Fibroblast of lung (primary cell): ENCODE data around the gene TRAF4. TPM values are rescaled to one million over a fixed set of nuclear protein-coding genes. Genes with fewer than 3 reads are reported as not detected.

Source experiments
- DNase-seq, 2 donors: peaks; one replicate each; pipeline versions ENCODE4 v3.0.0 to v3.0.0-alpha.2; 2010; ENCODE audit warnings: low read depth in 2 of 2
- H2AFZ ChIP-seq: 2 replicates; pipeline ENCODE4 v1.5.1; 2012; ENCODE audit warnings: low read length, control low read depth, inconsistent platforms
- H3K27ac ChIP-seq: 2 replicates; pipeline ENCODE4 v1.5.1; 2011; ENCODE audit warnings: low read length, control low read depth; ENCODE audit not compliant: insufficient read depth
- H3K27me3 ChIP-seq: 2 replicates; pipeline ENCODE4 v1.5.1; 2011; ENCODE audit warnings: mild to moderate bottlenecking, low read length; ENCODE audit not compliant: control insufficient read depth, insufficient read depth
- H3K36me3 ChIP-seq: 2 replicates; pipeline ENCODE4 v1.5.1; 2011; ENCODE audit warnings: low read length; ENCODE audit not compliant: control insufficient read depth, insufficient read depth
- H3K4me1 ChIP-seq: 2 replicates; pipeline ENCODE4 v1.5.1; 2011; ENCODE audit warnings: low read length; ENCODE audit not compliant: control insufficient read depth, insufficient read depth; ENCODE audit errors: extremely low read depth
- H3K4me2 ChIP-seq: 2 replicates; pipeline ENCODE4 v1.5.1; 2011; ENCODE audit warnings: low read length, control low read depth; ENCODE audit not compliant: insufficient read depth; ENCODE audit errors: extremely low read depth
- H3K4me3 ChIP-seq, 4 experiments: fragments of 200-600 bp in 1 of 4; sonication (generic) in 1 of 4; replicated peaks in 1 of 4; 2 replicates each; pipeline ENCODE4 v1.5.1; 2011 to 2016; ENCODE audit warnings: low read length in 4 of 4, low read depth in 3 of 4, mild to moderate bottlenecking in 3 of 4, control low read depth in 2 of 4, inconsistent platforms in 1 of 4, mixed read lengths in 1 of 4; ENCODE audit not compliant: insufficient read depth in 1 of 4; ENCODE audit errors: control extremely low read depth in 1 of 4
- H3K79me2 ChIP-seq: 2 replicates; pipeline ENCODE4 v1.5.1; 2012; ENCODE audit warnings: mild to moderate bottlenecking, low read length, inconsistent platforms; ENCODE audit not compliant: control insufficient read depth, insufficient read depth
- H3K9ac ChIP-seq: 2 replicates; pipeline ENCODE4 v1.5.1; 2011; ENCODE audit warnings: mild to moderate bottlenecking, low read length, control low read depth; ENCODE audit not compliant: insufficient read depth
- H3K9me3 ChIP-seq: 2 replicates; pipeline ENCODE4 v1.5.1; 2012; ENCODE audit warnings: low read depth, low read length; ENCODE audit not compliant: control insufficient read depth, insufficient read depth
- H4K20me1 ChIP-seq: 2 replicates; pipeline ENCODE4 v1.5.1; 2011; ENCODE audit warnings: low read length; ENCODE audit not compliant: control insufficient read depth, insufficient read depth; ENCODE audit errors: extremely low read depth
- CTCF ChIP-seq, 2 donors: IDR thresholded peaks in 1 of 2; conservative IDR thresholded peaks in 1 of 2; 1 replicate in 1 of 2; 2 replicates in 1 of 2; pipeline ENCODE4 v1.5.1; 2011 to 2012; ENCODE audit warnings: low read length in 2 of 2, control low read depth in 1 of 2, inconsistent platforms in 1 of 2, low read depth in 1 of 2, mild to moderate bottlenecking in 1 of 2
- EZH2 ChIP-seq: IDR thresholded peaks from 2 replicates; pipeline ENCODE4 v1.5.1; 2012; ENCODE audit warnings: low read length, control low read depth, mild to moderate bottlenecking; ENCODE audit errors: missing control alignments
- polyA plus RNA-seq, 2 donors: library from polyadenylated mRNA; depleted of rRNA in 1 of 2; stranded (reverse) in 1 of 2; unstranded in 1 of 2; fragments of >200 nt; gene quantifications; 2 replicates each; pipeline ENCODE4 v1.2.1, GENCODE V29; 2011 to 2012; ENCODE audit warnings: missing spikeins in 1 of 2
- total RNA-seq: library from RNA; depleted of rRNA; stranded (reverse); fragments of >200 nt; gene quantifications from 2 replicates; pipeline ENCODE4 v1.2.1, GENCODE V29; 2014

Gene TRAF4
- total and polyA plus RNA-seq, 2 donors (not counting 1 experiment from before 2014, with no cell fraction given) = 17.5 to 28.7 TPM

- no peaks in the 10 kb centered on the region for H3K4me1 ChIP-seq
- H3K27ac ChIP-seq = no peak overlapping the region
- no peak for TF ChIP-seq CTCF (conservative IDR thresholded peaks at IDR 0.05 in 1 of 2, IDR thresholded peaks at IDR 0.05 in 1 of 2; ENCODE audit: low read depth in 1 of 2, low read length in 2 of 2)
- no peaks in the 10 kb centered on the region for H3K79me2 ChIP-seq
- no peaks in the 10 kb centered on the region for H4K20me1 ChIP-seq
- no peaks in the 10 kb centered on the region for H3K9me3 ChIP-seq
- H2AFZ ChIP-seq = no peak overlapping the region
- H3K4me3 ChIP-seq = no peak overlapping the region
- H3K4me2 ChIP-seq = no peak overlapping the region
- no peak for DNase-seq
- no peak overlapping the region for H3K9ac ChIP-seq
- no peaks in the 10 kb centered on the region for H3K27me3 ChIP-seq
- peaks cover 24% of the 10 kb centered on the region for H3K36me3 ChIP-seq
These were observed 38.0 kb upstream of the TRAF4 start for GRCh38 chr17:28705728-28706334.

GRCh38 chr17:28706471-28707338 is 37.1 kb upstream of the TRAF4 start:
- Histone ChIP-seq H4K20me1 (no peaks in the 10 kb centered on the region), H3K4me3 (no peak overlapping the region), H3K27ac (no peak overlapping the region), H3K9ac (no peak overlapping the region), H3K4me1 (no peaks in the 10 kb centered on the region), H3K36me3 (peaks cover 17% of the 10 kb centered on the region), H3K27me3 (no peaks in the 10 kb centered on the region), H3K79me2 (no peaks in the 10 kb centered on the region), H2AFZ (no peak overlapping the region), H3K9me3 (no peaks in the 10 kb centered on the region), H3K4me2 (no peak overlapping the region)
- no peak for TF ChIP-seq CTCF (conservative IDR thresholded peaks at IDR 0.05 in 1 of 2, IDR thresholded peaks at IDR 0.05 in 1 of 2; ENCODE audit: low read depth in 1 of 2, low read length in 2 of 2)
- TF ChIP-seq EZH2 = no peak
- DNase-seq = no peak

- Histone ChIP-seq H3K27me3 (no peaks in the 10 kb centered on the region), H3K4me1 (peaks cover 6% of the 10 kb centered on the region), H2AFZ (no peak overlapping the region), H3K36me3 (peaks cover 13% of the 10 kb centered on the region), H3K4me3 (no peak overlapping the region), H4K20me1 (no peaks in the 10 kb centered on the region), H3K79me2 (no peaks in the 10 kb centered on the region), H3K9ac (no peak overlapping the region), H3K9me3 (no peaks in the 10 kb centered on the region), H3K27ac (no peak overlapping the region), H3K4me2 (no peak overlapping the region)
- TF ChIP-seq EZH2 (no peak), CTCF (conservative IDR thresholded peaks at IDR 0.05 in 1 of 2, IDR thresholded peaks at IDR 0.05 in 1 of 2; ENCODE audit: low read depth in 1 of 2, low read length in 2 of 2) (no peak)
- no peak for DNase-seq
These were observed 36.5 kb upstream of the TRAF4 start for GRCh38 chr17:28707339-28707720.
